ENCODE data around the gene APBB2. TPM values are rescaled to one million over a fixed set of nuclear protein-coding genes. Genes with fewer than 3 reads are reported as not detected.
"Not testable (repeated sequence)": the region's sequence is repeated elsewhere in the genome, so short reads cannot be mapped to it uniquely, and the experiment has no call there.

The APBB2 gene
- total and polyA plus RNA-seq, 4 donors = 4.8 to 31.5 (median 11.2) TPM

- TF ChIP-seq NR2F2 (IDR thresholded peaks at IDR 0.05) = no peak
- TF ChIP-seq FOXA1 (IDR thresholded peaks at IDR 0.05) = no peak
- no peak for TF ChIP-seq ZBTB33 (IDR thresholded peaks at IDR 0.05)
- TF ChIP-seq GABPA (IDR thresholded peaks at IDR 0.05 in 1 of 2, conservative IDR thresholded peaks at IDR 0.05 in 1 of 2) = no peak
- no peak for TF ChIP-seq EGR1 (IDR thresholded peaks at IDR 0.05; ENCODE audit: low read depth in 2 of 2)
- TF ChIP-seq TAF1 (conservative IDR thresholded peaks at IDR 0.05) = no peak
Observed at GRCh38 chr4:40905414-40905813, 308.9 kb downstream of the APBB2 start (continued).

GRCh38 chr4:40900531-40900930, 313.8 kb downstream of the APBB2 start:
- H3K4me1 ChIP-seq (ENCODE audit: control insufficient read depth in 4 of 4, insufficient read depth in 4 of 4, low read length in 3 of 4); H3K27me3 ChIP-seq (ENCODE audit: control insufficient read depth in 4 of 4, insufficient read depth in 4 of 4, low read length in 3 of 4); H3K9me3 ChIP-seq (ENCODE audit: control insufficient read depth in 4 of 4, low read length in 3 of 4); H3K36me3 ChIP-seq (ENCODE audit: control insufficient read depth in 4 of 4, insufficient read depth in 3 of 4, low read depth in 1 of 4, low read length in 3 of 4); H3K9ac ChIP-seq (ENCODE audit: low read depth in 1 of 2, low read length in 2 of 2); H3K4me3 ChIP-seq (ENCODE audit: low read depth in 1 of 3, low read length in 3 of 3); H3K27ac ChIP-seq (ENCODE audit: low read depth in 1 of 2, low read length in 2 of 2); DNase-seq (ENCODE audit: low spot score): not testable (repeated sequence)
- 96% methylated on average over 4 of the region's 4 CpGs for WGBS

- Histone ChIP-seq H3K4me3 (ENCODE audit: low read depth in 1 of 3, low read length in 3 of 3) (no peak overlapping the region), H3K36me3 (ENCODE audit: control insufficient read depth in 4 of 4, insufficient read depth in 3 of 4, low read depth in 1 of 4, low read length in 3 of 4) (peaks cover 2 to 11% (median 6%) of the 10 kb centered on the region in 4 donors), H3K4me1 (ENCODE audit: control insufficient read depth in 4 of 4, insufficient read depth in 4 of 4, low read length in 3 of 4) (no peaks in the 10 kb centered on the region), H3K9ac (ENCODE audit: low read depth in 1 of 2, low read length in 2 of 2) (no peak overlapping the region), H3K9me3 (ENCODE audit: control insufficient read depth in 4 of 4, low read length in 3 of 4) (no peaks in the 10 kb centered on the region), H3K27ac (ENCODE audit: low read depth in 1 of 2, low read length in 2 of 2) (no peak overlapping the region), H3K27me3 (ENCODE audit: control insufficient read depth in 4 of 4, insufficient read depth in 4 of 4, low read length in 3 of 4) (no peaks in the 10 kb centered on the region)
- 39% methylated on average over 10 of the region's 10 CpGs for WGBS
- peak; percentile 76 for DNase-seq (ENCODE audit: low spot score)
- no peak for TF ChIP-seq ATF3 (IDR thresholded peaks at IDR 0.05)
- no peak for TF ChIP-seq NR2F2 (IDR thresholded peaks at IDR 0.05)
- TF ChIP-seq FOXA2 (IDR thresholded peaks at IDR 0.05) = no peak
- no peak for TF ChIP-seq EGR1 (IDR thresholded peaks at IDR 0.05; ENCODE audit: low read depth in 2 of 2)
- TF ChIP-seq RAD21 (IDR thresholded peaks at IDR 0.05) = peak; percentile 74 to 82
- TF ChIP-seq RXRA (IDR thresholded peaks at IDR 0.05) = no peak
- TF ChIP-seq YY1 (IDR thresholded peaks at IDR 0.05) = no peak
- no peak for TF ChIP-seq HNF4A (conservative IDR thresholded peaks at IDR 0.05)
- no peak for TF ChIP-seq ZBTB33 (IDR thresholded peaks at IDR 0.05)
- TF ChIP-seq CTCF (IDR thresholded peaks at IDR 0.05; ENCODE audit: low read depth, low read length, missing input control) = peak; percentile 65
Observed at GRCh38 chr4:40897557-40898203, 316.7 kb downstream of the APBB2 start.

Data from liver (tissue), 9 donors.